Stimulated activated CD4-positive, alpha-beta T cell treated with anti-CD3 and anti-CD28 coated beads, Interleukin-4, amount 100 ng/mL, for 4 hours (primary cell): ENCODE measurements around the gene ZNF558.

Experiments used
- DNase-seq, 2 experiments: peaks; one replicate each; pipeline ENCODE4 v3.0.0-alpha.2; 2020

ZNF558 gene

DNA sequence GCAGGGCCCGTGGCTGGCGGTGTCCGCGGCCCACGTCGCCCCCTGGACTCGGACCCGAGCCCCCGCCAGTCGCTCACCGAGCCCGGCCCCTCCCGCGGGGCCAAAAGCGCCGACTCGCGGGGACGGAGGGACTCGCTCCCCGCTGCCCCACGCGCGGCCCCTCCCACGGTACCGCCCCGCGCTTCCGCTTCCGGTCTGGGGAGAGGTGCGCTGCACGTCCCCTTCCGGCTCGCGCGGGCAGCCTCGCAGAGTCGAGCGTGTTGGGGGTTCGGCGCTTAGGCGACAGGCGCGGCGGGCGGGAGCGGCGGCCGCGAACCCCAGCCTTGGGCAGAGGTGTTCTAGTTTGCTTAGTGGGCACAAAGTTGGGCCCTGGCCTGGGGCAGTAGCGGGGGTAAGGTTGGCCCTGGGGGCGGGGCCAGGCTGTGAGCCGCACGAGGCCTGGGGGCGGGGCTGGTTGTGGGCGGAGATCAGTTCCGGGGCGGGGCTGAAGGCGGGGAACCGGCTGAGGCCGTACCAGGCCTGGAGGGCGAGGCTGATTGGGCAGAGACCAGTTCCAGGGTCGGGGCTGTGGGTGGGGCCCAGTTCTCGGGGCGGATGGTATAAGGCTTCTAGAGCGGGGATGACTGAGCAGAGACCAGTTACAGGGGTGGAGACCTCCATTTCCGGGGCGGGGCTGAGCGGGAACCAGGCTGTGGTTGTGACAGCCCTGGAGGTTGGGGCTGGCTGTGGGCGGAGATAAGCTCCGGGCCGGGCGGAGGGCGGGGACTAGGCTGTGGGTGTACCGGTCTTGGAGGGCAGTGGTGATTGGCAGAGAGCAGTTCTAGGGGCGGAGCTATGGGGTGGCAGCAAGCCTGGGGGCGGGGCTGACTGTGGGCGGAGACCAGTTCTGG is at the start of gene ZNF558, which contains the start of gene MBD3L1:
ZNF558 (minus strand) TSS at position 173 of the 890 bp plus-strand sequence. CDS start 9,645 bp downstream, outside the sequence.
MBD3L1 (plus strand) TSS at position 246 of the 890 bp plus-strand sequence. CDS start 10,302 bp downstream, outside the sequence.
- DNase-seq: peak; percentile 99

DNA sequence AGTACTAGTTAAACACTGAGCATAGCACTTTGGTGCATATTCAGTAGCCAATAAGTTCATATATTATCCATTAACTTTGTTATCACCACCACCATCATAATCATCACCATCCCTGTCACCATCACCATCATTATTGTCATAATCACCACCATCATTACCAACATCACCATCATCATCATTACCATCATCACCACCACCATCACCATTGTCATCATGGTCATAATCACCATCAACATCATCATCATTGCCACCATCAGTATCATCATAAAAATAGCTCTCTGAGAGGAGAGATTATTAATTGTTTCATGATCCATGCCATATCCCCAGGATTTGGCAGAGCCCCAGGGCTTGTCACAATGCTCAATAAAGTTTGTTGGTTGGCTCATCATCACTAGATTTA is 49.4 kb upstream of the ZNF558 start:
- no peak for DNase-seq

DNA sequence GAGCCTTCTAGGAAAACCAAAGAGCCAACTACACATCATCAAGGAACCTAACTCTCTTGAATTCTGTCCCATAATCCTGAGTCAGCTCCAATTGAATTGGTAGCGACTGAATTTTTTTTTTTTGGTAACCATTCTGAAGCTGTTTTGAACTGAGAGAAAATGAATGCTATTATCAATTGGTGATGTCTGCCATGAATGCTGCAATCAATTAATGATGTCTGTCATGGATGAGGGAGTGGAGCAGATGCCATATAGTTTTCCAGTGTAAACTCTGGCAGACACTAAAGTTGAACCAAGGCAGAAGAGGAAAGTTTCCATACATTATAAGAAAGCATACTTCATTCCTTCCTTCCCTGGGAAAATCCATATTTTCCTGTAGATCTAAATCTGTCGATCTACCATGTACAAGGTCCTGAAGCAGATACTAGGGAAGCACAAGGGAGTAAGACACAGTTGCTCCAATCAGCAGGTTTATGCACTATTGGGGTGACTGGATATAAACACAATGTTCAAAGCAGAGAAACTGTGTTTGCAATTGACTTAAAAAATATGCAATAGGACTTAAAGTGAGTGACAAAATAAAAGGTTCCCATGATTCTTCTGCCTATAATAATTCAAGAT is 48.9 kb upstream of the ZNF558 start:
- no peak for DNase-seq

DNA sequence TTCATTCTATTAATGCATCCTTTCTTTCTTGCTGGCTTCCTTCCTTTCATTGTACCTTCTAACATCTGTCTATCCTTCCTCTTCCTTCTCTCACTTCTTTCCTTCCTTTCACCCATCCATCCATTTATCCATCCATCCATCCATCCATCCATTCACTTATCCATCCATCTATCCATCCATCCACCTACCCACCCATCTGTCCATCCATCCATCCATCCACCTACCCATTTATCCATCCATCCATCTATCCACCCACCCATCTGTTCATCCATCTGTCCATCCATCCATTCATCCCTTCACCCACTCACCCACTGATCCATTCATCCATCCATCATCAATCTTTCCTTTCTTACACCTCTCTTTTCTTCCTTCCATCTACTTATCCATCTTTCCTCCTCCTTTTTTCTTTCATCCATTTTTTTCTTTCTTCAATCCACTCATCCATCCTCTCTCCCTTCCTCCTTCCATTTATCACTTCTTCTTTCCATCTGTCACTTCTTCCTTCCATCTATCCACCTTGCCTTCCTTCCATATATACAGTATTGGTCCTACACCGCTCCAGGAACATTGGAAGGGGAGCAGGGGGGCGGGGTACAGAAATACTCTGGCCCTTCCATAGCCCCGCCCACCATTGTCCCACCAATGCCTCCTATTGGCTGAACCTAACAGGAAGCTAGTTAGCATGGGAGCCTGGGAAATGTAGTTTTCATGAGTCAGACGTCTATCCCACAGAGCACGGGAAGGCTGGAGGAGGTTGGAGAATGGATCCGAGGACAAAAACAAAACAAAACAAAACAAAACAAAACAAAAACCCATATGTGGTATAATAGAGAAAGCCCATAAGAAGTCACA is 46.0 kb upstream of the ZNF558 start:
- no peak for DNase-seq

DNA sequence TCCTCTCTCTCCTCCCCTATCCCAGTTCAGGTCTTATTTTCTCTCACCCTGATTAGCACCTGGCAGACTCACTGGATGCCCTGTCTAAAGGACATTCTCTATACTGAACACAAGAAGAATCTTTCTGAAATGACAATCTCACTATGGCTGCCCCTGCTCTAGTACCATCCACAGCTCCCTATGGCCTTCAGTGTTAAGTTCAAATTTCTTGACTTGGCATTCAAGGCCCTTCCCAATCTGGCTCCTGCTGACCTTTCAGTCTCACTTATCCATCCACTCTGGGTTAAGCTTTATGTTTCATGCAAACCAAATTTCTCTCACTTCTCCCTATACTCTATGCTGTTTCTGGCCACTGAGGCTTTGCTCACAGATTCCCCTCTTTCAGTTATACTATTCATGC is 34.2 kb upstream of the ZNF558 start:
- no peak for DNase-seq

DNA sequence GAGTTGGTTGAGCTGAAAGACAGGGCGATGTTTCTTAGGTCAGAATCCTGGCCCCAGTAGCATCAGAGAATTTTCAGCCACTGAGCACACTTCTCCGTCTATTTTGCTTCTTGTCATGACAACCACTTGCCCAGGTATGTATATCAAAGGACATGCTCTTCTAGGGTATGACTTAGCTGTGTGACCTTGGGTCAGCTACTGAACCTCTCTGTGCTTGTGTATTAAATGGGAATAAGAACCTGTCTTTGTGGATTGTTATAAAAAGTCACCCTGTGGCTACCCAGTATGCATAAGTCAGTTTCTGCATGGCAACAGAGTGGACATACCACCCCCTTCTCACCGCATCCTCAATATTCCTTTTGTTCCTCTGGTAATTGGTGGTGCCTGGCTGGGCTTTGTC is 26.2 kb upstream of the ZNF558 start:
- no peak for DNase-seq

DNA sequence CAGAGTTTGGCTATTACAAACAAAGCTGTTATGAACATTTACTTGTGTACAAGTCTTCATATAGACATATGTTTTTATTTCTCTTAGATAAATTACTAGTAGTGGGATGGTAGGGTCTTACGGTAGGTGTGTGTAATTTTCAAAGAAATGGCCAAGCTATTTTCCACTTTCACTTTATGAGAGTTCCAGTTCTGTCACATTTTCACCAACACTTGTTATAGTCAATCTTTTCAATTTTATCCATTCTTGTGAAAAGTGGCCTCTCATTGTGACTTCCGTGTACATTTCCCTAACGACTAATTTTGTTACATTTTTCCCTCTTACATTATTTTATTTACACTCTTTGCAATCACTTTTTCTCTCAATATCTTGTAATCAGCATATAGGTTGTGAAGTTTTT is 18.4 kb upstream of the ZNF558 start:
- DNase-seq: no peak

DNA sequence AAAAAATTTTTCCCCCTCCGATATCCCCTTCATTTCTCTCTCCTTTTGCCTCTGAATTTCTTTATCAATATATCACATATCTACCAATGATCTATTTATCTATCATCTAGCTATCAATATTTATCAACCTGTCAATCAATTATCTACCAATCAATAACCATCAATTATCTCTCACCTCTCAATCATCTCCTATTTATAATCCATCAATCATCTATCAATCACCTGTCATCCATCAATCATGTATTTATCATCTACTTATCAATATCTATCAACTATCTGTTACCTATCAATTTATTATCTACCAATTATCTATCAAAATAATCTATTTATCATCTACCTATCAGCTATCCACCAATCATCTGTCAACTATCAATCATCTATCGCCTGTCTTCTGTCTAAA is 17.1 kb upstream of the ZNF558 start:
- DNase-seq: no peak

DNA sequence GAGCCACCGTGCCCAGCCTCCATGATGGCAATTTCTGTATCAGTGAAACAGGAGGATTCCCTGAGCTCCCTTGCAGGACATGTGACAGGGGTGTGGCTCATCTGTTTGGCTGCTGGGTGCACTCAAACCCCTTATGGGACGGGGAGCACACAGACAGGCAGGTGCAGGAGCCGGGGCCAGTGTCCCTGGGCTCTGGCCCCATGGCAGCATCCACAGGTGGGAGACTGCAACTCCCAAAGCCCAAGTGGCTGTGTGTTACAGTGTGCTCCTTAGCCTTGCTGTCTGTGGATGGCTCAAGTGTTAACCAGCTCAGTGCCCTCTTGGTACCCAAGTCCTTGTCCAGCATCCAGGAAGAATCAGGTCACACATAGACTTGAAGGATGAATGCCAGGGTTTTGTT is 14.7 kb upstream of the ZNF558 start:
- no peak for DNase-seq

DNA sequence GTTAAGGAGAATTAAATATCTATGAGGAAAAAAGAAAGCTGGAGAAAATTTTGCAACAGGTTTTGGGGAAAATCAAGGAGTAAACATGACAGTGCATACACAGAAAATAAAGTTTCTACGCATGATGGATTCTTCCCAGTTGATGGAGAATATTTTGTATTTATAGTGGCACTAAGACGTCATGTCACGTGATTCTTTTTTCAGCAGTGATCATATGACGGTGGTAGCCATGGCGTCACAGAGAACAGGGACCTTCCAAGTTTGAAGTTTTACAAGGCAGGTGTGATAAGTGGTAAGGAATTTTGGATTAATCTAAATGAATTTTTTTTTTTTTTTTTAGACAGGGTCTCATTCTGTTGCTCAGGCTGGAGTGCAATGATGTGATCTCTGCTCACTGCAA is 8.6 kb upstream of the ZNF558 start:
- DNase-seq: no peak

DNA sequence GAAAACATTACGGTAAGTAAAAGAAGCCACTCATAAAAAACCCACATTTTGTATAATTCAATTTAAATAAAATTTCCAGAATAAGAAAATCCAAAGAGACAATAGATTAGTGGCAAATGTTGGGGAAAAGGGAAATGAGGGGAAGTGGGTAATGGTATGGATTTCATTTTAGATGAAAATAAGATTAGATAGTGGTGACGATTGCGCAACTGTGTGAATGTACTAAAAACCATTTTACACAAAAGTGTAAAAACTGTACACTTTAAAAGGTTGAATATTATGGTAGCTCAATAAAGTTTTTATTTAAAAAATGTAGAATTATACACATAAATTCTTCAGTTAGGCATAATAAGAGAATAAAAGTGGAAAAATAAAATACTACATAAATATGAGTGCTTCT is 3.8 kb upstream of the ZNF558 start:
- no peak for DNase-seq

DNA sequence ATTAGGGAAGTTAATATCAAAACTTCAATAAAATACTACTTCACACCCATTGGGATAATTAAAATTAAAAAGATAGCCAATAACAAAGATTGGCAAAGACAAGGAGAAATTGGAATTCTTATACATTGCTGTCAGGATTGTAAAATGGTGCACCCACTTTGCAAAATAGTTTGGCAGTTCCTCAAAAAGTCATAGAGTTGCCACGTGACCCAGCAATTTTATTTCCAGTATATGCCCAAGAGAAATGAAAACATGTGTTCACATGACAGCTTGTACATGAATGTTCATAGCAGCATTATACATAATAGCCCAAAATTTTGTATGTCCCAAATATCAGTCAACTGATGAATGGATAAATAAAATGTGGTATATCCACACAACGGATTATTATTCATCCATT is 3.3 kb upstream of the ZNF558 start:
- no peak for DNase-seq

DNA sequence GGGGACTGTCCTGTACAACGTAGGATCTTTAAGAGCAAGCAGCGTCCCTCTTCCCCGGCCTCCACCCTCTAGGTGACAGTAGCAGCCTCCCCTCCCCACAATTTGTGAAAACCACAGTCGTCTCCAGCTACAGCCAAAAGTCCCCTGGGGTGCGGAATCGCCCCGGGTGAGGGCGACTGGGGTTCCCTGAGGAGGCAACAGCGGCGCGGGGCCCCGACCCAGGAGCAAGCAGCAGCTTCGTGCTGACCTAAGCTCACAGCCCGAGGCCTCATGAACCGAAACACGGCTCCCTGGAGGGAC is 322 bp downstream of the ZNF558 start:
- no peak for DNase-seq

DNA sequence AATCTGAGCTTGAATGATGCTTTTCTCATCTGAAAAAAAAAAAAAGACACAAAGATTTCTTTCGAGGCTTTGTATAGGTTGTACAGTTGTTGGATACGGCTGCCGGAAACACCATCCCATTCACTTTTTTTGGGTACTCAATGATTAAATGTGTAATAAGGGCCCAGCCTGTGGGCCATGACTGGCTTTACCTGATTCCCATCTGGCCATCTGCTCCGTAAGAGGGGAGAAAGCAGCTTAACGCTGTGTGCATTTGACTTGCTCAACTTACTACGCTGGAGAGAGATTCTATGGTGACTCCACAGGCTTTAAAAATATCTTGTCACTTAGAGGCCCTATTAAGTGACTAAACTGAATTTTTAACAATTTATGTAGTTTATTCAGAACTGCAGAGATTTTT is 731 bp downstream of the ZNF558 start:
- no peak for DNase-seq

DNA sequence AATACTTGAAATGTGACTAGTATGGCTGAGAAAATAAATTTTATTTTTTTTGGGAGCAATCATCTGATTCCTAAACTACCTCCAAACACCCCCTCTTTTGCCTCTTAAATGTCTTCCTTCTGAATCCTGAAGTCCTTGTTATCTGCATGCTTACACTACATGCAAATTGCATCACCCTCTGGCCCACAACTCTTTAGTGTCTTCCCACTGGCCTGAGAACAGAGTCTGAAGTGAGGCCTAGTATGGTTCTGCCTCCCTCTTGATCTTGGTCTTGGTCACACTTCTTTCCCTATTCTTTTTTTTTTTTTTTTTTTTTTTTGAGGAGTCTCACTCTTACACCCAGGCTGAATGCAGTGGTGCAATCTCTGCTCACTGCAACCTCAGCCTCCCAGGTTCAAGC is 4.8 kb downstream of the ZNF558 start:
- DNase-seq: no peak

DNA sequence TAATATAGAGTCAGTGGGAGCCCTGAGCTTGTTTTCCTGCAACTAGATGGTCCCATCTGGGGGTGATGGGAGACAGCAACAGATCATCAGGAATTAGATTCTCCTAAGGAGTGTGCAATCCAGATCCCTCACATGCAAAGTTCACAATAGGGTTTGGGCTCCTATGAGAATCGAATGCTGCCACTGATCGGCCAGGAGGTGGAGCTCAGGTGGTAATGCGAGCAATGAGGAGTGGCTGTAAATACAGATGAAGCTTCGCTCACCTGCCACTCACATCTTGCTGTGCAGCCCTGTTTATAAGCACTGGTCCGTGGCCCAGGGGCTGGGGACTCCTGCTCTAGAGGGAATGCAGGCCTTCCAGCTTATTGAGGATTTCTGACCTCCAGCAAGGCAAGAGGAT is 5.7 kb downstream of the ZNF558 start:
- no peak for DNase-seq

DNA sequence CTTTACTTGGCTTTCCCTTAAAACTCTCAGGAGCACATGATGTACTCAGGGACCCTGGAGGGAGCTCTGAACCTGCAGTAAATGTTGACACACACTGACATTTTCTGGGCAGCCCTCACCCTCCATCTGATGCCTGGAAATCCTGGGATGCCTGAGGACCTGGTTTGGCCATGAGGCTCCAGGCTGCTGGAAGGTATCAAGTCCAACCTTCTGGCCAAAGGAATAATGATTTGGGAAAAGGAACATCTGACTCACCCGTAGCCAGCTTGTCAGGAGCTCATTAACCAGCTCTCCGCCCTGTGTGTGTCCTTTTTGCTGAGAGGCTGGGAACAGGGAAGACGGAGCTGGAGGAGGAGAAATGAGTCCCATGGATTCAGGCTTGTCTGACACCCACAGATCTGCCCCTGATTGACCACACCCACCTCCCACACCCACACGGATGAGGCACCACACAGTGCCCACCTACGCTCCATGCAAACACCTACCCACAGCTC is 10.3 kb downstream of the ZNF558 start:
- no peak for DNase-seq

DNA sequence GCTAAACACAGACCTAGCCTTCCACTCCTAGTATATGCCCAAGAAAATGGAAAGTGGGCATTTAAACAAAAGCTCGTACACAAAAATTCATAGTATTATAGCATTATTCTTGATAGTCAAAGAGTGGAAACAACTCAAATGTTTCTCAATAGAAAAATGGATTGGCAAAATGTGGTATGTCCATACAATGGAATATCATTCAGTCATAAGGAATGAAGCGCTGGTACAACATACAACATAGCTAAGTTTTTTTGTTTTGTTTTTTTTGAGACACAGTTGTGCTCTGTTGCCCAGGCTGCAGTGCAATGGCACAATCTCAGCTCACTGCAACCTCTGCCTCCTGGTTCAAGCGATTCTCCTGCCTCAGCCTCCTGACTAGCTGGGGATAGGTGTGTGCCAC is 11.9 kb downstream of the ZNF558 start:
- DNase-seq: no peak

DNA sequence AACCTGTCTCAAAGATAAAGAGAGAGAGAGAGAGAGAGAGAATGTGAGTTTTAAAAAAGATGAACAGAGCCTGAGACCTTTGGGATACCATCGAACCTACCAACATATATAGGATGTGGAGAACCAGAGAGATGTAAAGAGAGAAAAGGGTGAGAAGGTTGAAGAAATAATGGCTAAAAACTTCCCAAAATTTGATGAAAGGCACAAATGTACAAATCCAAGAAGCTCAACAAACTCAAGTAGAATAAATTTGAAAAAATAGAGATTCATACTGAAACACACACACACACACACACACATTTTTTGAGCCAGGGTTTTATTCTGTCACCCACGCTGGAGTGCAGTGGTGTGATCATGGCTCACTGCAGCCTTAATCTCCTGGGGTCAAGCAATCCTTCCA is 16.3 kb downstream of the ZNF558 start:
- DNase-seq: no peak

DNA sequence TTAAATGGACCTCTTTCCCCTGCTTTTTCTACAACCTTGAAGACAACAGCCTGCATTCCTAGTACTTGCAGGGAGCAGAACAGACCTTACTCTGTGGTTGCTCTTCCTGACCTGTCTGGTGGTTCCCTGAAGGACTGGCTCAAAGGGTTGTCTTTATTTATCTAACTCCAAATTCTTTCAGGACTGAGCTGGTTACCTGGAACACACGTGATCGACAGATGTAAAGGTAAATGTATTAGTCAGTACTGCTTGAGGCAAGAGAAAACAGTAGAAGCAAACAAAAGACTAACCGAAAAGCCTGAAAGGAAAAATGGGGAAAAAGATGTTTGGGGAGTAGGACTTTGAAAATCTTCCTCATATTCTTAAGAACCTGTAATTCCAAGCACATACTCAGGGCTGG is 17.9 kb downstream of the ZNF558 start:
- no peak for DNase-seq

DNA sequence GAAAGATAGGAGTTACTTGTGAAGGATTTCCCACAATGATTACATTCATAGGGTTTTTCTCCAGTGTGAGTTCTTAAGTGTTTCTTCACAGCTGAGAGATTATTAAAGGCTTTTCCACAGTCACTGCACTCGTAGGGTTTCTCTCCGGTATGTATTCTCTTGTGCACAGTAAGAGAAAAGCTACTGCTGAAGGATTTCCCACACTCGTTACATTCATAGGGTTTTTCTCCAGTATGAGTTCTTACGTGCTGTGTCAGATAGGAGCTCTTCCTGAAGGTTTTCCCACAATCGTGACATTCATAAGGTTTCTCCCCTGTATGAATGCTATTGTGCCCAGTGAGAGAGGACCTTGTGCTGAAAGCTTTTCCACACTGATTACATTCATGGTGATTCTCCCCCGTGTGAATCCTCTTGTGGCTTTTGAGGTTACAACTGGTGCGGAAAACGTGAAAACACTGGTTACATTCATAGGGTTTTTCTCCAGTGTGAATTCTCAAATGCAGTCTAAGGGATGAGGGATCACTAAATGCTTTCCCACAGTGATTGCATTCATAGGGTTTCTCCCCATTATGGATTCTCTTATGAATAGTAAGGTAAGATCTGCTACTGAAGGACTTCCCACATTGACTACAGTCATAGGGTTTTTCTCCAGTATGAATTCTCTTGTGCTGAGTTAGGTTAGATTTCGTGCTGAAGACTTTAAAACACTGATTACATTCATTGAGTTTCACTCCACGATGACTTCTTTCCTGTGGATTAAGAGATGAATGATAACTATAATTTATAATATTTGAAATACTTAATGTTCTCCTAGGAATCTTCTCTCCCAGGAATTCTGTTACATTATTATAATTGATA is 20.6 kb downstream of the ZNF558 start:
- no peak for DNase-seq

DNA sequence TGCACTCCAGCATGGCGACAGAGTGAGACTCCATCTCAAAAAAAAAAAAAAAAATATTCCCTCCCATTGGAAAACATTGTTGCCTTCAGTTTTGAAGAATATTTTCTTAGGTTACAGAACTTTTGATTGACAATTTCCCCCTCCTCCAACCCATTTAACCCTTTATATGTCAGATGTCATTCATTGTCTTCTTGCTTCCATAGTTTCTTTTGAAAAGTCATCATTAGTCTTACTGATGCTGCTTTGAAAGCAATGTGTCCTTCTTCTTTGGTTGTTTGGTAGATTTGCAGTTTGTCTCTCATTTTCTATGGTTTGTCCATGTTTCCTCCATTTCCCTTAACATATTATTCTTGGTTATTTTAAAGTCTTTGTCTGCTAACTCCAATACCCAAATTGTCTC is 25.4 kb downstream of the ZNF558 start:
- DNase-seq: no peak

DNA sequence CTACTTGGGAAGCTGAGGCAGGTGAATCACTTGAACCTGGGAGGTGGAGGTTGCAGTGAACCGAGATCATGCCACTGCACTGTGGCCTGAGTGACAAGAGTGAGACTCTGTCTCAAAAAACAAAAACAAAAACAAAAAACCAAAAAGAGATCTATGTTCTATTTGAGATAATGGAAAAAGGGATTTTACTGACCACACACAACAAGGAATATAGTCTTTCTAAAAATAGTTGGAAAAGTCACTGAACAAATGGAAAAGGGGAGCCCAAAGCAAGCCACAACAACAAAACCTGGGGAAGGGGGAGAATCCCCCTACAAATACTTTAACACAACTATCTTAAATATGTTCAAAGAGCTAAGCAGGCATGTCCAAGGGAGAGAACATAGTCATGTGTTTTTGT is 37.3 kb downstream of the ZNF558 start:
- no peak for DNase-seq
